ENCODE data around the gene SEMA4C. TPM values are rescaled to one million over a fixed set of nuclear protein-coding genes. Genes with fewer than 3 reads are reported as not detected.

The SEMA4C gene
- total and polyA plus RNA-seq, 8 donors, result 25.9 to 60.2 (median 43.9) TPM

- no peak for TF ChIP-seq CTCF (IDR thresholded peaks at IDR 0.05)
- DNase-seq (no peak), ATAC-seq (peak; percentile 17)
- no peak overlapping the region for H3K27ac ChIP-seq
- H3K4me3 ChIP-seq, result no peak overlapping the region
- peaks cover 0 to 8% of the 10 kb centered on the region in 2 donors for H3K4me1 ChIP-seq
- H3K36me3 ChIP-seq, result no peaks in the 10 kb centered on the region
- no peaks in the 10 kb centered on the region for H3K27me3 ChIP-seq
- intact Hi-C loops (cut with DNase I), result no loop called here
- no peaks in the 10 kb centered on the region for H3K9me3 ChIP-seq
Observed at GRCh38 chr2:96897491-96898134, 27.7 kb upstream of the SEMA4C start.

- peak; percentile 57 for ATAC-seq
- Histone ChIP-seq H3K36me3 (no peaks in the 10 kb centered on the region), H3K27ac (no peak overlapping the region), H3K4me1 (peaks cover 14 to 21% of the 10 kb centered on the region in 2 donors), H3K27me3 (no peaks in the 10 kb centered on the region), H3K9me3 (no peaks in the 10 kb centered on the region), H3K4me3 (no peak overlapping the region)
- TF ChIP-seq CTCF (IDR thresholded peaks at IDR 0.05), result no peak
- intact Hi-C loops (cut with DNase I), result no loop called here
- no peak for DNase-seq
Observed at GRCh38 chr2:96895746-96896651, 26.1 kb upstream of the SEMA4C start.

- Histone ChIP-seq H3K4me3 (no peak overlapping the region), H3K27ac (no peak overlapping the region)
- intact Hi-C loops (cut with DNase I), result no loop called here
Observed at GRCh38 chr2:96895032-96895745, 25.3 kb upstream of the SEMA4C start.

GRCh38 chr2:96894151-96894531, 24.3 kb upstream of the SEMA4C start:
- Histone ChIP-seq H3K4me3 (no peak overlapping the region), H3K4me1 (peaks cover 17 to 28% of the 10 kb centered on the region in 2 donors), H3K9me3 (no peaks in the 10 kb centered on the region), H3K27ac (no peak overlapping the region), H3K27me3 (no peaks in the 10 kb centered on the region), H3K36me3 (no peaks in the 10 kb centered on the region)
- DNase-seq, result no peak
- no peak for TF ChIP-seq CTCF (IDR thresholded peaks at IDR 0.05)
- no peak for ATAC-seq
- intact Hi-C loops (cut with DNase I), result no loop called here

More at GRCh38 chr2:96895032-96895745, 25.3 kb upstream of the SEMA4C start:
- Histone ChIP-seq H3K4me1 (peaks cover 17 to 28% of the 10 kb centered on the region in 2 donors), H3K27me3 (no peaks in the 10 kb centered on the region), H3K9me3 (no peaks in the 10 kb centered on the region), H3K36me3 (no peaks in the 10 kb centered on the region)
- TF ChIP-seq CTCF (IDR thresholded peaks at IDR 0.05), result no peak
- DNase-seq, result no peak
- peak; percentile 43 for ATAC-seq
